Measurements from ENCODE around the gene CASK. TPM values are rescaled to one million over a fixed set of nuclear protein-coding genes. Genes with fewer than 3 reads are reported as not detected.
A peak's percentile ranks its signal among the peaks of the same experiment; 100 is the strongest.

CASK gene
- total RNA-seq, 2 experiments from 2014 or later: 39.9 to 44.6 TPM

- TF ChIP-seq CTCF (IDR thresholded peaks at IDR 0.05): no peak
- POLR2A ChIA-PET: no interaction called here
- Histone ChIP-seq H3K4me1 (ENCODE audit: insufficient read depth, low read length) (peaks cover 6% of the 10 kb centered on the region), H3K27ac (ENCODE audit: low read depth in 1 of 2, low read length in 2 of 2) (no peak overlapping the region), H3K27me3 (ENCODE audit: control insufficient read depth in 1 of 2, insufficient read depth in 2 of 2, low read length in 2 of 2) (no peaks in the 10 kb centered on the region), H3K4me3 (ENCODE audit: low read length) (no peak overlapping the region), H3K36me3 (ENCODE audit: insufficient read depth, low read length) (no peaks in the 10 kb centered on the region), H3K9me3 (ENCODE audit: control insufficient read depth in 1 of 2, insufficient read depth in 1 of 2, low read length in 2 of 2) (no peaks in the 10 kb centered on the region)
- Mint-ChIP-seq H3K4me3 (no peak overlapping the region), H3K4me1 (ENCODE audit: low read depth) (peaks cover 18% of the 10 kb centered on the region), H3K27ac (no peak overlapping the region), H3K36me3 (ENCODE audit: low read depth) (no peaks in the 10 kb centered on the region), H3K27me3 (no peaks in the 10 kb centered on the region), H3K9me3 (no peaks in the 10 kb centered on the region)
- no peak for ATAC-seq (ENCODE audit: poor library complexity)
- DNase-seq: peak in 1 of 14 experiments; percentile 26
- CTCF ChIA-PET: no interaction called here
- intact Hi-C loops (cut with DNase I, micrococcal nuclease): no loop called here
Measured at GRCh38 chrX:41512394-41512793, 411.0 kb downstream of the CASK start.

GRCh38 chrX:41507919-41508318 lies 415.4 kb downstream of the CASK start:
- Mint-ChIP-seq H3K27ac (no peak overlapping the region), H3K4me3 (no peak overlapping the region), H3K4me1 (ENCODE audit: low read depth) (peaks cover 5% of the 10 kb centered on the region), H3K27me3 (no peaks in the 10 kb centered on the region), H3K9me3 (no peaks in the 10 kb centered on the region), H3K36me3 (ENCODE audit: low read depth) (no peaks in the 10 kb centered on the region)
- H3K27ac ChIP-seq (ENCODE audit: low read depth in 1 of 2, low read length in 2 of 2): no peak overlapping the region
- DNase-seq (no peak), ATAC-seq (ENCODE audit: poor library complexity) (no peak)
- H3K4me3 ChIP-seq (ENCODE audit: low read length): no peak overlapping the region
- H3K27me3 ChIP-seq (ENCODE audit: control insufficient read depth in 1 of 2, insufficient read depth in 2 of 2, low read length in 2 of 2): no peaks in the 10 kb centered on the region
- ChIA-PET POLR2A (no interaction called here), CTCF (no interaction called here)
- H3K4me1 ChIP-seq (ENCODE audit: insufficient read depth, low read length): peaks cover 2% of the 10 kb centered on the region
- H3K36me3 ChIP-seq (ENCODE audit: insufficient read depth, low read length): no peaks in the 10 kb centered on the region
- no peak for TF ChIP-seq CTCF (IDR thresholded peaks at IDR 0.05)
- intact Hi-C loops (cut with DNase I, micrococcal nuclease): no loop called here
- peaks cover 0 to under 1% of the 10 kb centered on the region in 2 experiments for H3K9me3 ChIP-seq (ENCODE audit: control insufficient read depth in 1 of 2, insufficient read depth in 1 of 2, low read length in 2 of 2)

DNA sequence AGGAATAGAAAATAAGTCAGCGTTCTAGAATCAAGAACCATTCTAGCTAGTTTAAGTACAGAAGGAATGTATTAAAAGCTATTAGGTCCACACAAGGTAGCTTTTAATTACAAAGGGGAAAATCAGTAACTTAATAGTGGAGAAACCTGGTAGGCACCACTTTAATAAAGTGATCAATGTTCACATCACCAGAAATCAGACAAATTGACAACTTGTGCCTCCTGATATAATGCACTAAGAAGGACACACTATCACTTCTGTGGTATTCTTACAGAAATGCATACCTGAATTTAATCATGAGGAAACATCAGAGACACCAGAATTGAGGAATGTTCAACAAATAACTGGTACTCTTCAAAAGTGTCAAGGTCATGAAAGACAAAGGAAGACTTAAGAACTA lies 421.4 kb downstream of the CASK start:
- Histone ChIP-seq H3K9me3 (ENCODE audit: control insufficient read depth in 1 of 2, insufficient read depth in 1 of 2, low read length in 2 of 2) (peaks cover 0 to 5% of the 10 kb centered on the region in 2 experiments), H3K27ac (ENCODE audit: low read depth in 1 of 2, low read length in 2 of 2) (no peak overlapping the region), H3K4me1 (ENCODE audit: insufficient read depth, low read length) (no peaks in the 10 kb centered on the region), H3K27me3 (ENCODE audit: control insufficient read depth in 1 of 2, insufficient read depth in 2 of 2, low read length in 2 of 2) (no peaks in the 10 kb centered on the region), H3K36me3 (ENCODE audit: insufficient read depth, low read length) (no peaks in the 10 kb centered on the region), H3K4me3 (ENCODE audit: low read length) (no peak overlapping the region)
- no peak overlapping the region for H3K4me3 Mint-ChIP-seq
- intact Hi-C loops (cut with DNase I, micrococcal nuclease): no loop called here
- CTCF ChIA-PET: no interaction called here
- H3K36me3 Mint-ChIP-seq (ENCODE audit: low read depth): no peaks in the 10 kb centered on the region
- H3K4me1 Mint-ChIP-seq (ENCODE audit: low read depth): no peaks in the 10 kb centered on the region
- POLR2A ChIA-PET: no interaction called here
- no peak overlapping the region for H3K27ac Mint-ChIP-seq
- no peak for TF ChIP-seq CTCF (IDR thresholded peaks at IDR 0.05)
- no peaks in the 10 kb centered on the region for H3K9me3 Mint-ChIP-seq
- DNase-seq (no peak), ATAC-seq (ENCODE audit: poor library complexity) (no peak)
- no peaks in the 10 kb centered on the region for H3K27me3 Mint-ChIP-seq
